OCI-LY1 (cell line): ENCODE results near the gene TRPM3.

Experiments
- H2AFZ ChIP-seq: fragments of 200-600 bp; sonication (generic), shearing (Covaris generic); 2 replicates; pipeline ENCODE4 v1.6.0; 2014; ENCODE audit warnings: antibody characterized with exemption, mild to moderate bottlenecking, low read length
- H3F3A ChIP-seq: fragments of 200-600 bp; sonication (generic), shearing (Covaris generic); 2 replicates; pipeline ENCODE4 v1.6.0; 2014; ENCODE audit warnings: mild to moderate bottlenecking, antibody characterized with exemption, low read length, moderate library complexity; ENCODE audit not compliant: insufficient read depth
- H3K27ac ChIP-seq: fragments of 200-600 bp; sonication (generic); 2 replicates; pipeline ENCODE4 v1.5.1; 2014; ENCODE audit warnings: low read length, mixed run types, mild to moderate bottlenecking, low read depth; ENCODE audit not compliant: poor library complexity, severe bottlenecking
- H3K27me3 ChIP-seq: fragments of 200-600 bp; sonication (generic); 2 replicates; pipeline ENCODE4 v1.6.0; 2014; ENCODE audit warnings: antibody characterized with exemption, mild to moderate bottlenecking, low read length, moderate library complexity; ENCODE audit not compliant: insufficient read depth
- H3K36me3 ChIP-seq: fragments of 200-600 bp; sonication (generic); 2 replicates; pipeline ENCODE4 v1.6.1; 2014; ENCODE audit warnings: mild to moderate bottlenecking, antibody characterized with exemption, low read length, moderate library complexity, mixed read lengths; ENCODE audit not compliant: insufficient read depth
- H3K4me1 ChIP-seq: fragments of 200-600 bp; sonication (generic); 2 replicates; pipeline ENCODE4 v1.5.1; 2014; ENCODE audit warnings: mild to moderate bottlenecking, low read length, moderate library complexity; ENCODE audit not compliant: insufficient read depth, severe bottlenecking
- H3K4me2 ChIP-seq: fragments of 200-600 bp; sonication (generic), shearing (Covaris generic); 2 replicates; pipeline ENCODE4 v1.6.1; 2014; ENCODE audit warnings: low read length
- H3K4me3 ChIP-seq: fragments of 200-600 bp; sonication (generic); 2 replicates; pipeline ENCODE4 v1.5.1; 2014; ENCODE audit warnings: low read length, low read depth, mild to moderate bottlenecking, mixed read lengths; ENCODE audit not compliant: poor library complexity, severe bottlenecking
- H3K79me2 ChIP-seq: fragments of 200-600 bp; shearing (Covaris generic); 2 replicates; pipeline ENCODE4 v1.6.1; 2016; ENCODE audit warnings: mixed run types, low read length, mixed read lengths; ENCODE audit not compliant: insufficient read depth
- H3K9ac ChIP-seq: fragments of 200-600 bp; sonication (generic), shearing (Covaris generic); 2 replicates; pipeline ENCODE4 v1.6.1; 2014; ENCODE audit warnings: mild to moderate bottlenecking, low read length, mixed read lengths
- H3K9me2 ChIP-seq: fragments of 200-600 bp; sonication (generic), shearing (Covaris generic); 2 replicates; pipeline ENCODE4 v1.6.1; 2014; ENCODE audit warnings: low read depth, mild to moderate bottlenecking, low read length, mixed read lengths
- H3K9me3 ChIP-seq: fragments of 200-600 bp; shearing (Covaris generic); 2 replicates; pipeline ENCODE4 v1.6.1; 2014; ENCODE audit warnings: low read length, mixed read lengths
- H4K20me1 ChIP-seq: fragments of 200-600 bp; sonication (generic), shearing (Covaris generic); 2 replicates; pipeline ENCODE4 v1.6.0; 2016; ENCODE audit warnings: mild to moderate bottlenecking, low read length; ENCODE audit not compliant: insufficient read depth
- EZH2 ChIP-seq: fragments of 200-600 bp; sonication (generic), shearing (Covaris generic); IDR thresholded peaks from 2 replicates; pipeline ENCODE4 v1.8.0; 2017; ENCODE audit warnings: borderline replicate concordance, mixed run types, mild to moderate bottlenecking, antibody characterized with exemption, low read length, moderate library complexity, mixed read lengths
- TF ChIP-seq, protein P1 (sequence below): fragments of 200-600 bp; sonication (generic), shearing (Covaris generic); IDR thresholded peaks from 2 replicates; pipeline ENCODE4 v1.5.1; 2017; ENCODE audit warnings: mild to moderate bottlenecking, antibody characterized with exemption, low read length, moderate library complexity, mixed read lengths

The TRPM3 gene

GRCh38 chr9:70987986-70988385 is 133.4 kb downstream of the TRPM3 start:
- H3F3A ChIP-seq: no peaks in the 10 kb centered on the region

GRCh38 chr9:70986984-70987383 is 134.4 kb downstream of the TRPM3 start:
- Histone ChIP-seq H3K36me3 (no peaks in the 10 kb centered on the region), H3K4me2 (no peak overlapping the region), H3K9ac (no peak overlapping the region), H2AFZ (no peak overlapping the region), H3K9me3 (no peaks in the 10 kb centered on the region), H3F3A (no peaks in the 10 kb centered on the region), H3K27me3 (no peaks in the 10 kb centered on the region; the same call in 1 of the 2 replicates), H3K79me2 (no peaks in the 10 kb centered on the region), H3K27ac (no peak overlapping the region), H4K20me1 (no peaks in the 10 kb centered on the region), H3K4me3 (no peak overlapping the region), H3K4me1 (no peaks in the 10 kb centered on the region), H3K9me2 (no peaks in the 10 kb centered on the region)
- TF ChIP-seq, protein P1, sequence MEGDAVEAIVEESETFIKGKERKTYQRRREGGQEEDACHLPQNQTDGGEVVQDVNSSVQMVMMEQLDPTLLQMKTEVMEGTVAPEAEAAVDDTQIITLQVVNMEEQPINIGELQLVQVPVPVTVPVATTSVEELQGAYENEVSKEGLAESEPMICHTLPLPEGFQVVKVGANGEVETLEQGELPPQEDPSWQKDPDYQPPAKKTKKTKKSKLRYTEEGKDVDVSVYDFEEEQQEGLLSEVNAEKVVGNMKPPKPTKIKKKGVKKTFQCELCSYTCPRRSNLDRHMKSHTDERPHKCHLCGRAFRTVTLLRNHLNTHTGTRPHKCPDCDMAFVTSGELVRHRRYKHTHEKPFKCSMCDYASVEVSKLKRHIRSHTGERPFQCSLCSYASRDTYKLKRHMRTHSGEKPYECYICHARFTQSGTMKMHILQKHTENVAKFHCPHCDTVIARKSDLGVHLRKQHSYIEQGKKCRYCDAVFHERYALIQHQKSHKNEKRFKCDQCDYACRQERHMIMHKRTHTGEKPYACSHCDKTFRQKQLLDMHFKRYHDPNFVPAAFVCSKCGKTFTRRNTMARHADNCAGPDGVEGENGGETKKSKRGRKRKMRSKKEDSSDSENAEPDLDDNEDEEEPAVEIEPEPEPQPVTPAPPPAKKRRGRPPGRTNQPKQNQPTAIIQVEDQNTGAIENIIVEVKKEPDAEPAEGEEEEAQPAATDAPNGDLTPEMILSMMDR: no peak
- no peak for TF ChIP-seq EZH2

More at GRCh38 chr9:70987986-70988385, 133.4 kb downstream of the TRPM3 start:
- no peaks in the 10 kb centered on the region for H3K36me3 ChIP-seq
- H3K27ac ChIP-seq: no peak overlapping the region
- H3K4me1 ChIP-seq: no peaks in the 10 kb centered on the region
- no peak overlapping the region for H2AFZ ChIP-seq
- no peak overlapping the region for H3K4me3 ChIP-seq
- H3K9ac ChIP-seq: no peak overlapping the region
- no peaks in the 10 kb centered on the region for H4K20me1 ChIP-seq
- H3K79me2 ChIP-seq: no peaks in the 10 kb centered on the region
- no peak overlapping the region for H3K4me2 ChIP-seq
- TF ChIP-seq EZH2: no peak
- TF ChIP-seq, protein P1: no peak
- H3K9me2 ChIP-seq: no peaks in the 10 kb centered on the region
- no peaks in the 10 kb centered on the region for H3K9me3 ChIP-seq
- H3K27me3 ChIP-seq: no peaks in the 10 kb centered on the region; the same call in 1 of the 2 replicates

DNA sequence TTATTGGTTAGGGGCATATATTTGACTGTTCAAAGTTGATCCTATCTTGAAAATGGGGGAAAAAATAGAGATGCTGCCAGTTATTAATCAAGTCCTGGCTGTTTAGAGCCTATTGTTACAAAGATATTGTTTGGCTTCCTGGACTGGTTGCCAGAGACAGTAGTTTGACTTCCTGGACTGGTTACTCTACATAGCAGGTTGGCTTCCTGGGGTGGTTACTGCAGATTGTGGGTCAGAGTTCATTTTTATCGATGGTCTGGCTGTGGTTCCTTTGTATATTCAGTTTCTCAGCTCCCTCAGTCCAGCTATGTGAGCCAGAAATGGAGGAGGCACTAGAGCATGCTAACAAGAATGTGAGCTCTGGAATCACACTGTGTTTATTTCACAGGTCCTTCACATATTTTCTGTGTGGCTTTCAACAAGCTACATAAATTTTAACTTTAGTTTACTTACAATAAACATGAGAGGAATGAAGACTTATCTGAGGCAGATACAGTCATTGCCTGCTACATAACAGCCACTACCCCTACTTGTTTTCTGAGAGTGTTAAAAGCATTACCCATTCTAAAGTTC is 137.6 kb downstream of the TRPM3 start:
- Histone ChIP-seq H3K79me2 (no peaks in the 10 kb centered on the region), H3K36me3 (no peaks in the 10 kb centered on the region), H3K27ac (no peak overlapping the region), H3F3A (no peaks in the 10 kb centered on the region), H3K4me1 (no peaks in the 10 kb centered on the region), H4K20me1 (no peaks in the 10 kb centered on the region), H3K9me3 (no peaks in the 10 kb centered on the region), H3K27me3 (no peaks in the 10 kb centered on the region; the same call in 1 of the 2 replicates), H3K9me2 (no peaks in the 10 kb centered on the region), H3K9ac (no peak overlapping the region), H2AFZ (no peak overlapping the region), H3K4me2 (no peak overlapping the region), H3K4me3 (no peak overlapping the region)
- no peak for TF ChIP-seq EZH2
- TF ChIP-seq, protein P1: no peak
